Measurements from ENCODE around the gene SKP1. TPM values are rescaled to one million over a fixed set of nuclear protein-coding genes. Genes with fewer than 3 reads are reported as not detected.

The SKP1 gene
- total and polyA plus RNA-seq, 9 of the 15 experiments (the other 6 are each of a cell fraction or from before 2014, with no cell fraction given): 301 to 2,109 (median 639) TPM

DNA sequence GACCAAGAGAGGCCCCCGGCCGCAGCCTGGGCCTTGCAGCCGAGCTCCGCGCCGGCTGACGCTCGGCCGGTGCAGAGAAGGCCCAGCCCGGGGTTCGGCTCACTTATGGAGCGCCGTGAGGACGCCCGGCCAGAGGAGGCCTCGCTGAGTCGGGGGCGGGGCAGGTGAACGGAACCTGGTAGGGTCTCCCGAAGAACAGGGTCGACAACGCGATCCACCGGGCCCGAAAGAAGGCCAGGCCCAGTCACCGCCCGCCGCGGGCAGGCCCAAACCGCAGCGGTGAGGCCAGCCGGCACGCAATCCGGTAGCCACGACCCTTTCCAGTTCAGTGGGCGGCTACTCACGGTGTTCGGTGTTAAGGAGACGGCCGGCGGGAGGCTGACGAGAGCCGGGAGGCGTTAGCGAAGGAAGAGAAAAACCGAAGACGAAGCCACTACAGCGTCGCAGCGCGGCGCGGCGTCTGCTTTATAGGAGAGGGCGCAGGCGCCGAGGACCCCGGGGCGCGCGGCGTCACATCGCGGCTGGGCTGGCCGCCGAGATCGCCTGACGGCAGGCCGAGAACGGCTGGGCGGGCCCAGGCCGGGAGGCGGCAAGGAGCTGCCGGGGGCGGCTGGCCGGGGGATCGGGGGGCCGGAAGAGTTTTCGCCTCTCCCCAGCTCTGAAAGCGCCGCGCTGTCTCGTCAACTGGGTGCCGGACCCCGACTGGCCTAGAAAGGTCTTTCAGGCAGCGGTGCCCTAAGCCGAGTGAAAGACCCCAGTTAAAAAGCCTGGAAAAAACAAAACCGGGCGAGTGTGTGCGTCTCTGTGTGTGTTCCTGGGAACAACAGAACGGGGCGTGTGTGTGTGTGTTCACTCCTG is at the start of gene SKP1 (continued):
- no peak for TF ChIP-seq ARHGAP35 (IDR thresholded peaks at IDR 0.05; ENCODE audit: partially characterized antibody)
- TF ChIP-seq CXXC5 (CRISPR knock-in tag; IDR thresholded peaks at IDR 0.05): peak; percentile 92
- peak; percentile 70; the same call in 1 of the 2 replicates for TF ChIP-seq ATF7 (IDR thresholded peaks at IDR 0.05)
- TF ChIP-seq, protein P1, sequence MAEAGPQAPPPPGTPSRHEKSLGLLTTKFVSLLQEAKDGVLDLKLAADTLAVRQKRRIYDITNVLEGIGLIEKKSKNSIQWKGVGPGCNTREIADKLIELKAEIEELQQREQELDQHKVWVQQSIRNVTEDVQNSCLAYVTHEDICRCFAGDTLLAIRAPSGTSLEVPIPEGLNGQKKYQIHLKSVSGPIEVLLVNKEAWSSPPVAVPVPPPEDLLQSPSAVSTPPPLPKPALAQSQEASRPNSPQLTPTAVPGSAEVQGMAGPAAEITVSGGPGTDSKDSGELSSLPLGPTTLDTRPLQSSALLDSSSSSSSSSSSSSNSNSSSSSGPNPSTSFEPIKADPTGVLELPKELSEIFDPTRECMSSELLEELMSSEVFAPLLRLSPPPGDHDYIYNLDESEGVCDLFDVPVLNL (CRISPR knock-in tag; IDR thresholded peaks at IDR 0.05; ENCODE audit: low read depth): peak; percentile 61; the same call in 1 of the 2 replicates
- no peak for TF ChIP-seq PTTG1 (tag; IDR thresholded peaks at IDR 0.05; ENCODE audit: low read depth)
- TF ChIP-seq, protein P2, sequence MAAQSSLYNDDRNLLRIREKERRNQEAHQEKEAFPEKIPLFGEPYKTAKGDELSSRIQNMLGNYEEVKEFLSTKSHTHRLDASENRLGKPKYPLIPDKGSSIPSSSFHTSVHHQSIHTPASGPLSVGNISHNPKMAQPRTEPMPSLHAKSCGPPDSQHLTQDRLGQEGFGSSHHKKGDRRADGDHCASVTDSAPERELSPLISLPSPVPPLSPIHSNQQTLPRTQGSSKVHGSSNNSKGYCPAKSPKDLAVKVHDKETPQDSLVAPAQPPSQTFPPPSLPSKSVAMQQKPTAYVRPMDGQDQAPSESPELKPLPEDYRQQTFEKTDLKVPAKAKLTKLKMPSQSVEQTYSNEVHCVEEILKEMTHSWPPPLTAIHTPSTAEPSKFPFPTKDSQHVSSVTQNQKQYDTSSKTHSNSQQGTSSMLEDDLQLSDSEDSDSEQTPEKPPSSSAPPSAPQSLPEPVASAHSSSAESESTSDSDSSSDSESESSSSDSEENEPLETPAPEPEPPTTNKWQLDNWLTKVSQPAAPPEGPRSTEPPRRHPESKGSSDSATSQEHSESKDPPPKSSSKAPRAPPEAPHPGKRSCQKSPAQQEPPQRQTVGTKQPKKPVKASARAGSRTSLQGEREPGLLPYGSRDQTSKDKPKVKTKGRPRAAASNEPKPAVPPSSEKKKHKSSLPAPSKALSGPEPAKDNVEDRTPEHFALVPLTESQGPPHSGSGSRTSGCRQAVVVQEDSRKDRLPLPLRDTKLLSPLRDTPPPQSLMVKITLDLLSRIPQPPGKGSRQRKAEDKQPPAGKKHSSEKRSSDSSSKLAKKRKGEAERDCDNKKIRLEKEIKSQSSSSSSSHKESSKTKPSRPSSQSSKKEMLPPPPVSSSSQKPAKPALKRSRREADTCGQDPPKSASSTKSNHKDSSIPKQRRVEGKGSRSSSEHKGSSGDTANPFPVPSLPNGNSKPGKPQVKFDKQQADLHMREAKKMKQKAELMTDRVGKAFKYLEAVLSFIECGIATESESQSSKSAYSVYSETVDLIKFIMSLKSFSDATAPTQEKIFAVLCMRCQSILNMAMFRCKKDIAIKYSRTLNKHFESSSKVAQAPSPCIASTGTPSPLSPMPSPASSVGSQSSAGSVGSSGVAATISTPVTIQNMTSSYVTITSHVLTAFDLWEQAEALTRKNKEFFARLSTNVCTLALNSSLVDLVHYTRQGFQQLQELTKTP (IDR thresholded peaks at IDR 0.05; ENCODE audit: low read depth in 1 of 2, partially characterized antibody in 2 of 2): peak in 1 of 2 experiments; percentile 25
- TF ChIP-seq, protein P3, sequence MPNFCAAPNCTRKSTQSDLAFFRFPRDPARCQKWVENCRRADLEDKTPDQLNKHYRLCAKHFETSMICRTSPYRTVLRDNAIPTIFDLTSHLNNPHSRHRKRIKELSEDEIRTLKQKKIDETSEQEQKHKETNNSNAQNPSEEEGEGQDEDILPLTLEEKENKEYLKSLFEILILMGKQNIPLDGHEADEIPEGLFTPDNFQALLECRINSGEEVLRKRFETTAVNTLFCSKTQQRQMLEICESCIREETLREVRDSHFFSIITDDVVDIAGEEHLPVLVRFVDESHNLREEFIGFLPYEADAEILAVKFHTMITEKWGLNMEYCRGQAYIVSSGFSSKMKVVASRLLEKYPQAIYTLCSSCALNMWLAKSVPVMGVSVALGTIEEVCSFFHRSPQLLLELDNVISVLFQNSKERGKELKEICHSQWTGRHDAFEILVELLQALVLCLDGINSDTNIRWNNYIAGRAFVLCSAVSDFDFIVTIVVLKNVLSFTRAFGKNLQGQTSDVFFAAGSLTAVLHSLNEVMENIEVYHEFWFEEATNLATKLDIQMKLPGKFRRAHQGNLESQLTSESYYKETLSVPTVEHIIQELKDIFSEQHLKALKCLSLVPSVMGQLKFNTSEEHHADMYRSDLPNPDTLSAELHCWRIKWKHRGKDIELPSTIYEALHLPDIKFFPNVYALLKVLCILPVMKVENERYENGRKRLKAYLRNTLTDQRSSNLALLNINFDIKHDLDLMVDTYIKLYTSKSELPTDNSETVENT (CRISPR knock-in tag; IDR thresholded peaks at IDR 0.05): 0 out of 2 replicates have a peak, but pooled peaks have one; percentile 80
- TF ChIP-seq TRIM24 (IDR thresholded peaks at IDR 0.05): no peak
- TF ChIP-seq KLF10 (CRISPR knock-in tag; IDR thresholded peaks at IDR 0.05): no peak
- peak; percentile 61; the same call in 1 of the 2 replicates for TF ChIP-seq NR2C2 (CRISPR knock-in tag; IDR thresholded peaks at IDR 0.05)
- TF ChIP-seq NR2C2 (tag; IDR thresholded peaks at IDR 0.05): peak; percentile 78
- TF ChIP-seq DMBX1 (CRISPR knock-in tag; IDR thresholded peaks at IDR 0.05; ENCODE audit: borderline replicate concordance): no peak
- no peak for TF ChIP-seq SREBF2 (CRISPR knock-in tag; IDR thresholded peaks at IDR 0.05)

Data from K562 (cell line).